ENCODE measurements around the gene KLHL42.

- TF ChIP-seq CTCF (IDR thresholded peaks at IDR 0.05) (no peak), POLR2A (IDR thresholded peaks at IDR 0.05) (no peak)
These were observed 38.4 kb downstream of the KLHL42 start for GRCh38 chr12:27818401-27818918.

Data from body of pancreas (tissue), 4 donors.